GM21825 (cell line): ENCODE results near the gene SIN3B.

Source experiments
- ATAC-seq: cut with Tn5 transposase; IDR thresholded peaks from one replicate; pipeline ENCODE4 v1.9.1; 2021; ENCODE audit warnings: mild to moderate bottlenecking, moderate library complexity; ENCODE audit not compliant: unreplicated experiment

The SIN3B gene

GRCh38 chr19:16887353-16888265, 58.4 kb downstream of the SIN3B start:
- no peak for ATAC-seq

DNA sequence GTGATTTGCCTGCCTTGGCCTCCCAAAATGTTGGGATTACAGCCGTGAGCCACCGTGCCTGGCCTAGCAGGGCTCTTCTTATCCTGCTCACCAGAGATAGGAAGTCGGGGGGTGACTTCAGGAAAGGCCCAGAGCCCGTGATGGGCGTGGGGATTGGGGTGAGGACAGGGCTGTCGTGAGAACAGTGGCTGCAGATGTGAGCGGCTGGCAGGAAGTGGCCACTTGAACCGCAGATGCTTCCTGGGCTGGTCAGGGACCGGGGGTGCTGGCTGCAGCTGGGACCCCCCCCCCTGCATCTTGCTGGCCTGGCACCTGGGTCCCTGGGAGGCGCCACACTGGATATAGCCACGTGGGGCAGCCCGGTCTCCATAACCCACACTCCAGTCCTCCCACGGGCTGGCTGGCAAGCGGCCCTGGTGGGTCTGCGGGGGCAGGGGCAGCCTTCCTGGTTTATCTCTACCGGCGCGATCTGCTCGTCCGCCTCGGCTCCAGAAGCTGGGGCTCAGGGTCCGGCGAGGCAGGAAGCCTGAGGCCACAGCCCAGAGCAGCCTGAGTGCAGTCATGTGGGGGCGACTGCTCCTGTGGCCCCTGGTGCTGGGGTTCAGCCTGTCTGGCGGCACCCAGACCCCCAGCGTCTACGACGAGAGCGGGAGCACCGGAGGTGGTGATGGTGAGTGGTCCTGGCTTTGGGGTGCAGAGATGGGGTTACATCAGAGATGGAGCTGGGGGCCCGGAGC, 59.6 kb downstream of the SIN3B start, which contains the start of gene F2RL3:
Gene F2RL3 (plus strand): TSS at position 371 of the 737 bp plus-strand sequence. CDS start 191 bp downstream, at position 562.
- peak; percentile 45 for ATAC-seq

DNA sequence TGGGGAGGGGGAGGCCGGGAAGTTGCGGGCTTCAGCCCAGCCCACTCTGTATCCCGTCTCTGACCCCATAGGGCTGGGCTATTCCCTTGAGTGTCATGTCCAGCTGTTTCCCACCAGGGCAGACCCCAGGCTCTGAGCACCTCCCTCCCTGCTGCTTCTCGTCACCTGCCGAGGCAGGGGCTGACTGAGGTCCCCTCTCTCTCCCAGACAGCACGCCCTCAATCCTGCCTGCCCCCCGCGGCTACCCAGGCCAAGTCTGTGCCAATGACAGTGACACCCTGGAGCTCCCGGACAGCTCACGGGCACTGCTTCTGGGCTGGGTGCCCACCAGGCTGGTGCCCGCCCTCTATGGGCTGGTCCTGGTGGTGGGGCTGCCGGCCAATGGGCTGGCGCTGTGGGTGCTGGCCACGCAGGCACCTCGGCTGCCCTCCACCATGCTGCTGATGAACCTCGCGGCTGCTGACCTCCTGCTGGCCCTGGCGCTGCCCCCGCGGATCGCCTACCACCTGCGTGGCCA, 60.2 kb downstream of the SIN3B start:
- ATAC-seq = no peak

- no peak for ATAC-seq
Measured at GRCh38 chr19:16889883-16890460, 60.8 kb downstream of the SIN3B start.

DNA sequence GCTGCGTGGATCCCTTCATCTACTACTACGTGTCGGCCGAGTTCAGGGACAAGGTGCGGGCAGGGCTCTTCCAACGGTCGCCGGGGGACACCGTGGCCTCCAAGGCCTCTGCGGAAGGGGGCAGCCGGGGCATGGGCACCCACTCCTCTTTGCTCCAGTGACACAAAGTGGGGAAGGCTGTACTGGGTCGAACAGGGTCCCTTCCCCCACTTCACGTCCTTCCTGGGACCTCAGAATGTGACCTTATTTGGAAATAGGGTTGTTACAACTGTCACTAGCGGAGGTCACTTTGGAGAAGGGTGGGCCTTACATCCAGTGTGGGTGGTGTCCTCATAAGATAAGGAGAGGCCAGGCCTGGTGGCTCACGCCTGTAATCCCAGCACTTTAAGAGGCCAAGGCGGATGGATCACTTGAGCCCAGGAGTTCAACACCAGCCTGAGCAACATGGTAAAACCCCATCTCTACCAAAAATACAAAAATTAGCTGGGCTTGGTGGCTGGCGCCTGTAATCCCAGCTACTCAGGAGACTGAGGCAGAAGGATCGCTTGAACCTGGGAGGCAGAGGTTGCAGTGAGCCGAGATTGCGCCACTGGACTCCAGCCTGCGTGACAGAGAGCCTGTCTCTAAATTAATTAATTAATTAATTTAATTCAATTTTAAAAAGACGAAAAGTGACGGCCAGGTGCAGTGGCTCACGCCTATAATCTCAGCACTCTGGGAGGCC, 61.4 kb downstream of the SIN3B start:
- ATAC-seq = no peak

- ATAC-seq = no peak
Measured at GRCh38 chr19:16891696-16892382, 62.6 kb downstream of the SIN3B start.

DNA sequence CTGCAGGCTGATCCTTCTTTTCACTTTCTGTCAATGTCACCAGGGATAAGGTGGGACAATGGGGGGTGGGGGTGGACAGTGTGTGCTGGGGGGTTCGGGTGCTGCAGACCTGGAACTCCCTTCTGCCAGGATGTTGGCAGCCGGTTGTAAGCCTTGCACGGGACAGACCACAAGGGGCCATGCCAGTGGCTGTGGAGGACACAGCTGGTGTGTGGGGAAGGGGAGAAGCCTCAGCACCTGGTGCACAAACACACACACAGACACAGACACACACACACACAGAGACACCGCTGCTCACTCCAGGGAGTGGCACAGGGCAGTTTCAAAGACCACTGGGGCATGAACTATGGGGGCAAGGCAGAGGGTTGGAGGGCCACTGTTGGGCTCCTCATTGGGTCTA, 63.2 kb downstream of the SIN3B start:
- no peak for ATAC-seq

DNA sequence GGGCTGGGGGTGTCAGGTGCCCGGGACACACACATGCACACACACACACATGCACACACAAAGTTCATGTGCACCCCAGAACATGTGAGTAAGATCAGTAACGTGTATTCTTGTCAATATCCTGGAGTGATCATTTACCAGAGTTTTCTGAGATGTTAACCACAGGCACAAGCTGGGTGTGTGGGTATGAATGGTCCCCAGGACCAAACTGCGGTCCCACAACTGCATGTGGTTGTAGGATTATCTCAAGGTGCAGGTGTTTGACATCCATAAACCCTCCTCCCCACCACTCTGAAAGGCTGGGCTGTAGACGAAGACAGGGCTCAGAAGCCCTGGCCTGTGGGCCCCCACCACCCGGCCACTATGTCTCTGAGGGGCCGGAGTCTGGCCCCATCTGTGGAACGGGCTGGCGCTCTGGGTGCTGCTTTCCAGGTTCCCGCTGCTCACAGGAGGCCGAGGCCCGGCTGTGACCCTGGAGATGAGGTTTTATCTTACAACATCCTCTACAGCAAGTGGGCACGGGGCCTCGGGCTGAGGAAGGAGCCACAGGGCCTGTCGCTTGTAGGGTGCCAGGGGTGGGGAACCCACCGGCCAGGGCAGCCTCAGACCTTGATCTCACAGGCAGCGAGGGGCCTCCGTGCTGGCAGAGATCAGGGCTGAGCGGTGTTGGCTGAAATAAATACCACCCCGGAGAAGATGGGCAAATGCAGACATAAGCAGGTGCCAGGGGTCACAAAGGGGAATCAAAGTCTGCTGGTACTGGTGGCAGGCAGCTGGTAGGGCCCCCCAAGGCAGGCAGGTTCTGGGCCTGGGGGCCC, 63.9 kb downstream of the SIN3B start:
- ATAC-seq = no peak

GRCh38 chr19:16893686-16893989, 64.4 kb downstream of the SIN3B start:
- no peak for ATAC-seq

DNA sequence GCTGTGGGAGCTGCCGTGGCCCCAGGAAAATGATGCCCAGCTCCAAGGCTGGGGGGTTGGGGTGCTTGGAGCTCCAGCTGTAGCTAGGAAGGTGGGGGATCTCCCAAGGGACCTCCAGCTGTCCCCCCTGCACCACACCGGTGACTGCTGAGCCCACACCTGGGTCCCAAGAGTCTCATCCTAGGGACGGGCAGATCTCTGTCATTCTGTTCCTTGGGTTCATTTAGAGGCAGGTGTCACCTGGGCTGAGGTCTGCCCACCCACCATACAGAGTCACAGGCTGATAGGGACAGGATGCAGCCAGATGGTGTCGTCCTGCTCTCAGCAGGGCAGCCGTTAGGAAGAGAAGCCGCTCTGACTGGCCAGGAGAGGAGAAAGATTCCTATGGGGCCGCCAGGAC, 64.9 kb downstream of the SIN3B start:
- no peak for ATAC-seq

GRCh38 chr19:16895467-16896145, 66.4 kb downstream of the SIN3B start:
- no peak for ATAC-seq

DNA sequence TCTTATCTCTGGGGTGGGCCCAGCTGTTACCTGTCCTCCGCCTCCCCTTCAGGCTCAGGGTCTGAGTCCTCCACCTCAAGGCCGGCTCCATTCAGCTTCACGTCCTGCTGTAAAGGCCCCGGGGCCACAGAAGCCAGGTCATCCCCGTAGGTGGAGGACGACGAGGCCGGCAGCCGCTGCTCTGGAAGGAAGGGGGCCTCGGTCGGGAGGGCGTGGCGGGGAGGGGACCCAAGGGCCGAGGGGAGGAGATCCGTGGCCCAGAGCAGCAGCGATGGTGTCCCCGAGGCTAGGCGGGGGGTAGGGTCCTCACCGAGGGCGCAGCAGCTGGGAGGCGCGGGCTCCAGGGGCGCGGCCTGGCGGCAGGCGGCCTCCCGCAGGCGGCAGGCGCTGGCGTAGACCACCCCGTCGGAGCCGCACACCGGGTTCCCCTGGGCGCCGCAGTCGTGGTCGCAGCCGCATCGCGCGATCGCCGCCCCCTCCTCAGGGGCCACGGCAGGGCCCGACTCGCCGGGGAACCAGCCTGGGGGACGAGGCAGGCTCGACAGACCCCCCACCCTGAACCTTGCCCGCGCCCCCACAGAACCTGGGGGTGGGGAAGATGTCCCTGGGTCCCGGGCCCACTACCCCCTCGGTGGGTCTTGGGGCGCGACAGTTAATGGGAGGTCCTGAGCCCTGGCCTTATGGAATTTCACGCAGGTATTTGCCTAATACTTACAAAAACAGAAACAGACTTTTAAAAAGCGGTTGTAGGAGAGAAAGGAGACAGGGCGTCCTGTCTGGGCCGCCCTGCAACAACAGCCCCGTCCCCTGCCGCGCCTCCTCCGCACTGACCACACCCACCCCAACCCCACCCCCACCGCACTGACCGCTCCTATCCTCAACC, 67.2 kb downstream of the SIN3B start:
- ATAC-seq = peak; percentile 22

DNA sequence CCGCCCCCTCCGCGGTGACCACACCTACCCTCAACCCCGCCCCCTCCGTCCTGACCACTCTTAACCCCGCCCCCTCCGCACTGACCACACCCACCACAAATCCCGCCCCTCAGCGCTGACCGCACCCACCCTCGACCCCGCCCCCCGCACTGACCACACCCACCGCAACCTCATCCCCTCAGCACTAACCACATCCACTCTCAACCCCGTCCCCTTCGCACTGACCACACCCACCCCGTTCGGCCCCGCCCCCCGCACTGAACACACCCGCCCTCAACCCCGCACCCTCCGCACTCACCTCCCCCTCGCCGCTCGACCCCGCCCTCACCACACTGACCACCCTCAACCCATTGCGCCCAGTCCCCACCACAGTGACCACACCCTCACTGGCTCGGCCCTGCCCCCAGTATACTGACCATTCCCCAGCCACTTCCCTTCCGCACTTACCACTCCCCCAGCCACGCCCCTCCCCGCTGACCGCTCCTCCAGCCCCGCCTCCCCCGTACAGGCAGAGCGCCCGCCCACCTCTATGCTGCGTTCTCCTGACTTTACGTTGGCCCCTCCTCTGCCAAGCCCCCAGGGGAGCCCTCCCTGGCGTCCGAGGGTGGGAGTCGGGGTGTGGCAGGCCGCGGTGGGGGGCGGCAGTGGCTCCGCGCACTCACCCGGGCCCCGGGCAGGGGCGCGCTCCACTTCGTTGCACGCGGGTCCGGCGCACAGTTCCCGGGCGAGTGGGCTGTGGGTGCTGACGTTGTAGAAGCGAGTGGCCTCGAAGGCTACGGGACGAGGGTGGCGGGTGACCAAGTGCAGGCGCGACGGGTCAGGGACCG, 68.0 kb downstream of the SIN3B start:
- peak; percentile 40 for ATAC-seq

DNA sequence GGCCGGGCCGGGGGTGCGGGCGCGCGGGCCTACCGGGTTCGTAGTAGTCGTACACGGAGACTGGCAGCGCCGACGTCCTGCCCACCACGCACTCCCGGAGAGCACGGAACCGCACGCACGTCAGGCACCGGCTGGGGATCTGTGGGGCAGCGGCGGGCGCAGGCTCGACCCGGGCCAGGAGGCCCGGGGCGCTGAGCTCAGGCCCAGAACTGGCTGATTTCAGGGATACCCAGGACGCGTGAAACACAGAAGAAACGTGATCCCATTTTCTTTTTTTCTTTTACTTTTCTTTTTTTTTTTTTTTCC, 68.6 kb downstream of the SIN3B start:
- peak; percentile 12 for ATAC-seq

DNA sequence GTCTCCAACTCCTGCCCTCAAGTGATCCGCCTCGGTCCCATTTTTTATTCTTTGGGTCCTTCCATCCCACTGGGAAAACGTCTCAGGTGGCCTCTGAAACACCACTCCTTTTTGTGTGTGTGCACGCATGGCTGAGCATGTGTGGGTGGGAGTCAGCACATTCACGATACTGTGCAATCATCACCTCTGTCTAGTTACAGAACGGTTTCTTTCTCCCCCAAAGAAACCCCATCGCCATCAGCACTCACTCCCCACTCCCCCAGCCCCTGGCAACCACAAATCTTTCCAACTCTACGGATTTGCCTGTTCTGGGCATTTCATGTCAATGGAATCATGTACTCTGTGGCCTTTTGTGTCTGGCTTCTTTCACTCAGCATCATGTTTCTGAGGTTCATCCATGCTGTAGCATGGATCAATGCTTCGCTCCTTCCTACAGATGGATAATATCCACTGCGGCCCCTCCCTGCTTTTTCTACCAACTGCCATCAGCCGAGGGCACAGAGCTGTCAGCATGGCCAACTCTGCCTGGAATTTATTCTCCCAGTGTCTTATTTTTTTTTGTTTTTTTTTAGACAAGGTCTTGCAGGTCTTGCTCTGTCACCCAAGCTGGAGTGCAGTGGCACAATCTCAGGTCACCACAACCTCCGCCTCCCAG, 69.3 kb downstream of the SIN3B start:
- ATAC-seq = no peak

GRCh38 chr19:16899566-16900075, 70.4 kb downstream of the SIN3B start:
- no peak for ATAC-seq
